Skin of body (tissue), 2 donors: ENCODE measurements around the gene BCS1L. TPM values are rescaled to one million over a fixed set of nuclear protein-coding genes. Genes with fewer than 3 reads are reported as not detected.
A peak's percentile ranks its signal among the peaks of the same experiment; 100 is the strongest.

Experiments used
- DNase-seq: peaks from one replicate; lab custom pipeline; 2025; lab: John Stamatoyannopoulos, UW
- total RNA-seq: library from RNA; depleted of rRNA; stranded (reverse); fragments of >200 nt; gene quantifications from one replicate; pipeline ENCODE4 v1.2.3, GENCODE V29; 2014

Gene BCS1L, protein sequence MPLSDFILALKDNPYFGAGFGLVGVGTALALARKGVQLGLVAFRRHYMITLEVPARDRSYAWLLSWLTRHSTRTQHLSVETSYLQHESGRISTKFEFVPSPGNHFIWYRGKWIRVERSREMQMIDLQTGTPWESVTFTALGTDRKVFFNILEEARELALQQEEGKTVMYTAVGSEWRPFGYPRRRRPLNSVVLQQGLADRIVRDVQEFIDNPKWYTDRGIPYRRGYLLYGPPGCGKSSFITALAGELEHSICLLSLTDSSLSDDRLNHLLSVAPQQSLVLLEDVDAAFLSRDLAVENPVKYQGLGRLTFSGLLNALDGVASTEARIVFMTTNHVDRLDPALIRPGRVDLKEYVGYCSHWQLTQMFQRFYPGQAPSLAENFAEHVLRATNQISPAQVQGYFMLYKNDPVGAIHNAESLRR
- 19.5 TPM for total RNA-seq

DNA sequence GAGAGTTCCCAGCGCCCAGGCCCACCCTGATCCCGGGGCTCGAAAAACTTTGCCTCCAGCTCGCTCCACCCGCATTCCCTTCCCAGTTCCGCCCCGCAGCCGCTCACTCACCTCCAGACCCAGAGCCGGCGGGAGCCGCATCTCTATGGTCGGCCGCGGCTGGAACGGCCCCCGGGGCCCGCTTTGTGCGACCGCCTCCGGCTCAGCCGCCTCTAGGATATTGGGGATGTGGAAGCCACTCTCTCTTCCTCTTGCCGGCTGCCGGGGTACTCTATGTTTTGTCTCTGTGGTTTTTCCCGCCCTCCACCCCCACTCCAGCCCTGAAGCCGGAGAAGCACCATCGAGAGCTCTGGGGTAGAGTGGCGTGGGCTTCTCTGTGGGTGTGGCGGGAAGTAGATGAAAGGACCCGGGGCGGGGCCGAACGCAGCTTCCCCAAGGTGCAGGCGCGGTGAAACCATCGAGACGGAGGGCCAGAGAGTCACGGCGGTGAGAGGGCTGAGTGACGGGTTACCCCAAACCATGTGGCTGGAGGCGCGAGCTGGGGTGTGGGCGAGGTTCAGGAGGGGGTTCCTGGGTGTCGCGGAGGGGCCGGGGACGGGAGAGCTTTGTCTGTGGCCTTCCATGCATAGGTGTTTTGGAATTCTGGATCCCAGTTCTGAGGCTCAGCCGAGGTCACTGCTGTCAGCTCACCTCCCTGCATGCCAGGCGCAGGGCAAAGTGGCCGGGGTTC, at the start of gene BCS1L, which contains the start of gene ZNF142:
TSS of gene BCS1L (plus strand) at position 426 of the 730 bp plus-strand sequence. CDS start 1,305 bp downstream, outside the sequence.
TSS of gene ZNF142 (minus strand) at position 366 of the 730 bp plus-strand sequence. CDS start 3,194 bp downstream, outside the sequence.
- peak; percentile 70 for DNase-seq

DNA sequence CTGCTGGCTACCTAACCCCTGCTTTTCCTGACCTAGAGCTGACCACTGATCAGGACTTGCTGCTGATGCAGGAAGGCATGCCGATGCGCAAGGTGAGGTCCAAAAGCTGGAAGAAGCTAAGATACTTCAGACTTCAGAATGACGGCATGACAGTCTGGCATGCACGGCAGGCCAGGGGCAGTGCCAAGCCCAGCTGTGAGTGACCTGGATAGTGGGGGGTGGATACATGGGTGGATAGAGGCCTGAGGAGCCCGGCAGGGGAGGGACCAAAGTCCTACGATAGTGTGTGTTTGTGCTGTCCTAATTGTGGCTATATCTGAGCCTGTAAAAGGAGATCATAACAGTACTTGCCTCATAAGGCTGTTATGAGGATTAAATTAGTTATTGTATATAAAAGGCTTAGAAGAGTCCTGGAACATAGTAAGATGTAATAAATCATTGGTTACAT, 43.6 kb upstream of the BCS1L start:
- DNase-seq = no peak

DNA sequence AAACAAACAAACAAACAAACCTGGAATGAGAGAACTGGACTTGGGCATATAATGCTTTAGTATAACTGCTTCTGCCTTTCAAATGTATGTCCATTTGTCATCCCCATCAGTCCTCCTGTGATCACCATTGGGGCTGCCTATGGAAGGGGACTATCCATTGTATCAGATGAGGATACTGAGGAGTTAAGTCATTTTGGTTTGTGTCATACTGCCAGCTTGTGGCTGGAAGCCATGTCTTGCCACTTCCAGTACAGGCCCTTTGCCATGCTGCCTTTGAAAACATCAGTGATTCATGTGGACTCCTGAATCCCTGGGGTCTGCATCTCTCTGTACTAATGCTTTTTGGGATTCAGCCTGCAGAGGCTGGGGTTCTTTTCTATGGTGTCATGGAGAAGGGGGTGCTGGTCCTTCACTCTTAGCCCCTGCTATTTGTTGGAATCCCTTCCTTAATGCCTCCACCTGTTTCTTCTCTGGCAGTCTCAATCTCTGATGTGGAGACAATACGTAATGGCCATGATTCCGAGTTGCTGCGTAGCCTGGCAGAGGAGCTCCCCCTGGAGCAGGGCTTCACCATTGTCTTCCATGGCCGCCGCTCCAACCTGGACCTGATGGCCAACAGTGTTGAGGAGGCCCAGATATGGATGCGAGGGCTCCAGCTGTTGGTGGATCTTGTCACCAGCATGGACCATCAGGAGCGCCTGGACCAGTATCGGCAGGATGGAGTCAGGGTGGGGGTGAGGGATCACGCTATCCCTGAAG, 41.2 kb upstream of the BCS1L start:
- DNase-seq = no peak

DNA sequence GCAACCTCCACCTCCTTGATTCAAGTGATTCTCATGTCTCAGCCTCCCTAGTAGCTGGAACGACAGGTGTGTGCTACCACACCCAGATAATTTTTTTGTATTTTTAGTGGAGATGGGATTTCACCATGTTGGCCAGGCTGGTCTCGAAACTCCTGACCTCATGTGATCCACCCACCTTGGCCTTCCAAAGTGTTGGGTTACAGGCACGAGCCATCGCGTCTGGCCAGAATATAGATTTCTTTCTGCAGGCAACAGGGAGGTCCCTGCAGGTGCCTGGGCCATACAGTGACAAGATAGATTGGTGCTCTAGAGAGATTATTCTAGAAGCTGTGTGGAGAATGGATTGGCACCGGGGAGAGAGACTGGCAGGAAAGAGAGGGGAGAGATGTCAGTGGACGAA, 38.5 kb upstream of the BCS1L start:
- no peak for DNase-seq

DNA sequence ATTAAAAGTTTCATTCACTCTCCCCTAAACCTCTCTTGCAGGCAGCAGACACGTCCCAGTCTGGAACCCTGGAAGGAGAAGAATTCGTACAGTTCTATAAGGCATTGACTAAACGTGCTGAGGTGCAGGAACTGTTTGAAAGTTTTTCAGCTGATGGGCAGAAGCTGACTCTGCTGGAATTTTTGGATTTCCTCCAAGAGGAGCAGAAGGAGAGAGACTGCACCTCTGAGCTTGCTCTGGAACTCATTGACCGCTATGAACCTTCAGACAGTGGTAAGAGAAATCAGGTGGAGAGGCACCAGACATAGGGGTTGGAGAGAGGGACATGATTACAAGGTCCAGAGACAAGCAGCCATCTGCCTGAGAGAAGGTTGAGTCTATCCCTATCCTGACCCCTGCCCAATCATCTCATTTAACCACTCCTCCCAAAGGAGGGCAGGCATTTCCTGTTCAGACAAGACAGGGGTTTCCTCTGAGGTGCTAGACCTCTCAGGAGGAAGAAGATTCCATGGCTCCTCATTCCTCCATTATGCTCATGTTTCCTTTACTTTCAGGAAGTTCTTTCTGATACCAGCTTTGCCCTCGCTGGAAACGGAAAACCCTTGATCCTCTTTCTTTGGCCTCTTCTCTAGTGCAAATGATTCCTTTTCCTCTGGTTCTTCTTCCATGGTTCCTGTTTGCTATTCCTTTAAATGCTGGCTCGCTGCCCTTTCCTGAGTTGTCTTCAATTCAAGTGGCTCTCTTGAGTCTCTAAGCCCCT, 36.7 kb upstream of the BCS1L start:
- no peak for DNase-seq

DNA sequence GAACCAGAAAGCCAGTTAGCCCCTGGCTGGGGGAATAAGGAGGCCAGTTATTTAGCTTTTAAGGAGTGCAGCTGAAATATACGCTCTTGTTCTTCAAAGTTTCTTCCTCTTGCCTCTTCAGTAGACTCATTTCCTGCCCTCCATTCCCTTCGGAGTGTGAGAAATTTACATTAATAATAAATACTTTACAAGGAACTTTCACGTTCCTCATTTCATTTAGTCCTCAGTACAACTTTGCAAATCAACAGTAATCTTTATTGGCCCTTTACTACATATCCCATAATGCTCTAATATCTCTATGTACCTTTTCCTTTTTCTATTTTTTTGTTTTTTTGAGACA, 36.1 kb upstream of the BCS1L start:
- no peak for DNase-seq

DNA sequence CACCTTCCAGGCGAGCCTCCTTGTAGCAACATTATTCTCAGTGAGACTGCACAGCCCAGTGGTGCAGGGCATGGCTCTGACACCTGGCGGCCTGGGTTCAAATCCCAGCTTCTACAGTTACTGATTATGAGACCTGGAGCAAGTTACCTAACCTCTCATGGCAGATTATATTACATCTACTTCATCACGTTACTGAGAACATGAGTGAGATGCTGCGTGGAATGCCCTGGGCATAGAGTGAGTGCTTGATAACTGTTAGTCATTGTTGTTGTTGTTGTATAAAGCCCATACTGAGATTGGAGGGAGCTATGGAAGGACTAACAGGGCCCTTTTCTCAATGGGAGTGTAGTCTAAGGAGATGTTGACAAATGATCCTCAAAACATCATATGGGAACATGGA, 33.1 kb upstream of the BCS1L start:
- no peak for DNase-seq

DNA sequence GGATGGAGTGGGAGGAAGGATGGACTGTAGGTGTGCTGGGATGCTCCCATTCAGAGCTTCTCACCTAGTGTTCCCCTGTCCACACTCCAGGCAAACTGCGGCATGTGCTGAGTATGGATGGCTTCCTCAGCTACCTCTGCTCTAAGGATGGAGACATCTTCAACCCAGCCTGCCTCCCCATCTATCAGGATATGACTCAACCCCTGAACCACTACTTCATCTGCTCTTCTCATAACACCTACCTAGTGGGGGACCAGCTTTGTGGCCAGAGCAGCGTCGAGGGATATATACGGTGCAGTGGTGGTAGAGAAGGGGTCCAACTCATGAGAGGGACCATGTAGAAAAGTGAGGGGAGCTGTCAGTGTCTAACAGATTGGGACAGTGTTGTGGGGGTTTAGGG, 31.5 kb upstream of the BCS1L start:
- no peak for DNase-seq

DNA sequence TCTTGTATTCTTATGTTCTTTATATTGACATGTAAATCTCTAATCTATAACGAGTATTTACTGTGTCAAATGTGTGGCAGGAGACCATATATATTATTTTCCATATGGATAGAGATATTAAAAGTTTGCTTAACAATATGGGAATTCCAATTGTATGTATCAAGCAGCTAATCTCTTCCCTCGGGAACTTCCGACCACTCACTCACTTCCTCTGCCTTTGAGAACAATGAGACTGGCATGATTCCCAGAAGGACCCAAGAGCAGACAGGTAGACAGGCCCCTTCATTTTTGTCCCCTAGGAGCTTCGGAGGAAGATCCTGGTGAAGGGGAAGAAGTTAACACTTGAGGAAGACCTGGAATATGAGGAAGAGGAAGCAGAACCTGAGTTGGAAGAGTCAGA, 27.6 kb upstream of the BCS1L start:
- no peak for DNase-seq

DNA sequence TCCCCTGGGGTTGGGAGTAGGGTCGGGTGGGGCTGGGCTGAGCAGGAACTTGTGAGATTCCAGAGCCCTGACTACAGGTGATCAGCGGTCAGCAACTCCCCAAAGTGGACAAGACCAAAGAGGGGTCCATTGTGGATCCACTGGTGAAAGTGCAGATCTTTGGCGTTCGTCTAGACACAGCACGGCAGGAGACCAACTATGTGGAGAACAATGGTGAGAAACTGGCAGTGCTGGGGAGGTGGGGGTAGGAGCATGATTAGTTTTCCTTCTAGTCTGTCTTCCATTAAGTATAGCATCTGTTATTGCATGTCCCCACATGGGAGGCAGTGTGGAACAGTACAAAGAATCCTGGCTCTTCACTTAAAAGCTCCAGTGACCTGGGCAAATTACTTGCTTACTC, 23.8 kb upstream of the BCS1L start:
- no peak for DNase-seq

DNA sequence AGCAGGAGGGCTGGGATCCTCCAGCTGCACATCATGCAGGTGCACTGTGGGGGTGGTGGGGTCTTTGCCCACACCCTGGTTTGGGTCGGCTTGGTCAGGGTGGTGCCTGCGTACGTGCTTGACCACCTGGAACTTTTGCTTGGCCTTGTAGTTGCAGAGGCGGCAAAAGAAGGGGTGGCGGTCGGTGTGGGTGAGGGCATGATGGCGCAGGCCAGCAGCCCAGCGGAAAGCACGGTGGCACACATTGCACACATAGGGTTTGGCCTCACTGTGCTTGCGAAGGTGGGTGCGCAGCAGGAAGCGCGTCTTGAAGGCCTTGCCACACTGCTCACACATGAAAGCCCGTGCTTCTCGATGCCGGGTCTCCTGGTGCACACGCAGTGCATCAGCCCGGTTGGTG, 21.1 kb upstream of the BCS1L start:
- no peak for DNase-seq

DNA sequence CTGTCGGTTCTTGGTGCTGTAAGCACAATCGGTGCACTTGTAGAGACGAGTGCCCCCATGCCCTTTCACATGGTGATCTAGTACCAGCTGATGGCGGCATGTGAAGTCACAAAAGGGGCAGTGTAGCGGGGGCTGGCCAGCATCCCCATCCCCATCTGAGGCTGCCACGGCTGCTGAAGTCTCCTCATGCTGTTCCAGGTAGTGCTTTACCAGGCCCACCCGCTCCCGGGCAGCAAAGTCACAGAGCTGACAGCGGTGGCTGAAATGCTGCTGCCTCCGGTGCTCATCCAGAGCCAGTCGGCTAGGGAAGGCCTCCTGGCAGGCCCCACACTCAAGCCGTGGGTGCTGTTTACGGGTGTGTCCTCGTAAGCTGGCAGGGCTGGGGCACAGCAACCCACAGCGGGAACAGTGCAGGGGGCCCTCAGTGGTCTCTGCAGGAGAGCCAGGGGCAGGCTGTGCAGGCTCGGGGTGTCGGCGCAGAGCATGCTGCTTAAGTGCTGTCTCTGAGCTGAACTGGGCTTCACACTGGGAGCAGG, 17.3 kb upstream of the BCS1L start:
- no peak for DNase-seq

DNA sequence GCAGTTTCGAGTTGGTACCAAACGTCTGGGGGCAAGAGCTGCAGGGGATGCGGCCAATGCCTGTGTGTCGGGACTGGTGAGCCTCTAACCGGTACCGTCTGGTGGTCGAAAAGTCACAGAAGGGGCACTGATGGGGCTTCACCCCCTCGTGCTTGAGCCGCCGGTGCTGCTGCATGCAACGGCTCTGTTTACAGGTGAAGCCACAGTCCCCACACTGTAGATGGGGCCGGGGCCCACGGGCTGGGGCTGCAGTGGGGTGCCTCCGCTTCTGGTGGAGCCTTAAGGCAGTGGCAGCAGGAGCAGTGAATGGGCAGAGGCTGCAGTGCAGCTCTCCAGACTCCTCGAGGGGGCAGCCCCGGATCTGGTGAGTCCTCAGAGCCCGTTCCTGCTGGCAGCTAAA, 16.7 kb upstream of the BCS1L start:
- no peak for DNase-seq

DNA sequence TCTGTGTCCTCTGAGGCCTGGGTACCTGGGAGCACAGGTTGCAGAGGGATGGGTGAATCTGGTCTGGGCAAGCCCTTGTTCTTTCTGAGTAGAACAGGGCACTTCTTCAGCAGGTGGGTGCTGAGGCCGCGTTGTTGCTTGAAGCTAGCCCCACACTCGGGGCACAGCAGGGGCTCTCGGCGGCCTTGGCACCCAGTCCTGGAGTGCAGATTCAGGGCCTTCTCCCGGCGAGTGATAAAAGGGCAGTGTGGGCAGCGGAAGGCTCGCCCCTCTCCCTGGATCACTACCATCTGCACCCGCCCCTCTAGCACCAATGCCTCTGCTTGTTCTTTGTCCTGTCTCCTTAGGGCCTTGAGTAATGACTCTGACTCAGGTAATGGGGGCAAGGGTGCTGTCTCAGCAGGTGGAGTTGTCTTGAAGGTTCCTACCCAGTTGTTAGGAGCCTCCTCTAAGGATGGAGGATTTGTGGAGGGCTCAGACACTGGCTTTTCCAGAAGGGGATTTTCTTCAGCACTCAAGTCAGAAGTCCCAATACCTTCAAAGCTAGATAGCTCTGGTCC, 15.7 kb upstream of the BCS1L start:
- no peak for DNase-seq

DNA sequence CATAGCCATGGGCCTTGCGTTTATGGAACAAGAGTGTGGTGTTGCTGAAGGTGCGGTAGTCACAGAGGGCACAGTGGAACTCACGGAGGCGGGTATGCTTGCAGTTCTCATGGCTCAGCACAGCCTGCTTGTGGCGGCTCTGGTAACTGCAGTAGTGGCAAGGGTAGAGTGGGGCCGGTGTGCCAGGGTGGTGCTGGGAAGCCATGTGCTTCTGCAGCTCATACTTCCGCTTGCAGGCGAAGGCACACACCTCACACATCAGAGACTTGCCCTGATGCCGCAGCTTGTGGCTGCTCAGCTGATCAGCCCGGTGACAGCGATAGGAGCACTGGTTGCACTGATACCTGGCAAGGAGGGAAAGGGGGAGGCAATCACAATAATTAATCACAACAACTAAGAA, 14.8 kb upstream of the BCS1L start:
- no peak for DNase-seq

DNA sequence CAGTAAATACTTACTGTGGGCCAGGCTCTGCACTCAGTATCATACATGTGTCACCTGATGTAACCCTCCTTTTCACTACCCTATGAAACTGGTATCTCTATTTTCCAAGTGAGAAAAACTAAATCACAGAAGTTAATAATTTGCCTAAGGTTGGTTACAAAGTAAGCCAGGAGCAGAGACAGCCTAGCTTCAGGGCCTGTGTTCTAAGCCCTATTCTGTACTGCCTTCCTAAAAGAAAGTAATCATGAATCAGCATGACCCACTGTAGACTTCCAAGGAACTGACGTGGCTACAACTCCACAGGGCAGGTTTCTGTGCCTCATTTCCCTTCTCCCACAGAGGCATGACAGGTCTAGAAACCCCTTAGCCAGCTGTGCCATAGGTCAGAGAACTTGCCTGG, 14.4 kb upstream of the BCS1L start:
- DNase-seq = no peak

DNA sequence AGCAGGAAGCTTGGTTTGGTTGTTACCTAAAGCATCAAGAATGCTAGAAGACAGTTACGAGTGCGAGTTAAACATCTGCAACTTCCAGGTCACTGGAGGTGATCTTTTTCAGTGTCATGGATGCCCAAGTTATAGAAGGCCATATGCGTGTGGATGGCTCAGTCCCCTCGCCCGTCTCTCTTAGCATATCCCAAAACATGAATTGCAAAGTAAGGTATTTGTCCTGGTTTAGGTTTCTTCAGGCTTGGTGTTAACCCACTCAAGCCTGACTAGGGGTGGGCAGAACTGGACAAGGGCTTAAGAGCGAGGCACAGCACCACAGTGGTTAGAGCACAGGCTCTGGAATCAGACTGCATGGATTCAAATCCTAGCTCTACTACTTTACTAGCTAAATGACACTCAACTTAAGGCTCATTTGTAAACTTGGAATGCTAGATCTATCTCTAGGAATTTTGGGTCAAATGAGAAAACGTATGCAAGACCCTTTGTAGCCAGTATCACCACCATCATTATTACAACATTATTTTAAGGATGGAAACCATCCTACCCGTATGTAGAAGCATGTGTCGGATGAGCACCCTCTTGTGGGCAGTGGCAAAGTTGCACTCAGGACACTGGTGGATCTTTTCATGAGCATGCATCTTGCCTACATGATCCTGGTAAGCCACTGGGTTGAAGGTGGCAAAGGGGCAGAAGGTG, 11.2 kb upstream of the BCS1L start:
- DNase-seq = no peak

DNA sequence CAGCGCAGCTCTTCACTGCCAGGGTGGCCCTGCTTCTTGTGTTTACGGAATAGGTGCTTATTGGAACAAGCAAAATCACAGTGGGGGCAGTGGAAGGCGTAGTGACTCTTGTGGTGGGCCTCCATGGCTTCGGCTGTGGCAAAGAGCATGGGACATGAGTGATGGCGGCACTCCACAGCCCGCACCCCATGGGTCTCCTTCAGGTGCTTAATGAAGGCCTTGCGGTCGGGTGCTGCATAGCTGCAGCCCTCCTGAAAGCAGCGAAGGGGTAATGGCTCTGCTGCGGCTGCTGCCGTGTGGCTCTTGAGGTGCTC, 10.7 kb upstream of the BCS1L start:
- no peak for DNase-seq

DNA sequence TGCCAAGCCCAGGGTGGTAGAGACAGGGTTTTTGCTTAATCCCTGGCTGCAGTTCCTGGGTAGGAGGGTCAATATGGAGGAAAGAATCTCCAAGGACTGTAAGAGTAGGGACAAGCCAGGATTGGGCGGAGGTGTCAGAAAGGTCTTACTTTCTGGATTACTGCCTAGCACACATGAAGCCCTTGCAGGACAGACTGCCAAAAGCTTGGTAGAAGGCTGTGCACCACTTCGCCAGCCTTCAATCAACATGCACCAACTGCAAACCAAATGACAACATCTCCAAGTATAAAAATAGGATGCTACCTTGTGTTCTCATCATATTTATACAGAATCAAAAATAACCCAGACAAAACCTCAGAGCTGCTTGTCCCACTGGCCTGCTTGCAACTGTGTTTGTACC, 3.7 kb upstream of the BCS1L start:
- DNase-seq = no peak

DNA sequence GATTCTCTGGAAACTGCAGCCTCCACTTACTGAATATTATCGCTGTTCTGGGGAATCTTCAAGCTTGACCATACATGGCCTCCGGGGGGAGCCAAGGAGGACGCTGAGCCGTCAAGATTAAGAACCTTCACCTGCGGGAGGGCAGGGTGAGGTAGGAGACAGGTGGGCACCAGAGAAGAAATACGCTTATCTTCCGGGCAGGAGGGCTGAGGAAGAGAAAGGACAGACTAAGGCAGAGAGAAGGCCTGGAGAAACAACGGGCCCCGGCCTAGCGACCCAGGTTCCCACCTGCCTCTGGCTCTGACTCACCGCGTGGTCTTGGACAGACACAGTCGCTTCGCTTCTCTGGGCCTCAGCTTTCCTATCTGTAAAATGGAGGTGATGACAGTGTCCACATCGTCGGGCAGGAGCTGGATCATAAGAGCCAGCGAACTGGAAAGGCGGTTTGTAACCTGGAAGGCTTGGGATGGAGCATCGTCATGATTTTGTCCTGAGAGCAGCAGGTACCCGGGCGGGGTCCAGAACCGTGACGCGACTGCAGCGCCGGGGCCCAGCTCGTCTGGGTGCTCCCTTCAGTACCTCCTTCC, 719 bp upstream of the BCS1L start:
- no peak for DNase-seq
